ENCODE measurements around the gene HDC.

DNA sequence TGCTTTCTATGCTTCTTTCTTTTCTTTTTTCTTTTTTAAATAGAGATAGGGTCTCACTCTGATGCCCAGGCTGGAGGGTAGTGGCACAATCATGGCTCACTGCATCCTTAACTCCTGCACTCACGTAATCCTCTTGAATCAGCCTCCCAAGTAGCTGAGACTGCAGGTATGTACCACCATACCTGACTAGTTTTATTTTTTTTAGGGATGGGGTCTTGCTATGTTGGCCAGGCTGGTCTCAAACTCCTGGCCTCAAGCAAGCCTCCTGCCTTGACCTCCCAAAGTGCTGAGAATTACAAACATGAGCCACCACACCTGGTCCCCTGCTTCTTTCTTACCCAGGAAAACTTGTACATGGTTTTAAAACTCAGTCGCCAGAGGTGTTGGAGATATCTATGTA lies 24.2 kb upstream of the HDC start:
- TF ChIP-seq, protein P1, sequence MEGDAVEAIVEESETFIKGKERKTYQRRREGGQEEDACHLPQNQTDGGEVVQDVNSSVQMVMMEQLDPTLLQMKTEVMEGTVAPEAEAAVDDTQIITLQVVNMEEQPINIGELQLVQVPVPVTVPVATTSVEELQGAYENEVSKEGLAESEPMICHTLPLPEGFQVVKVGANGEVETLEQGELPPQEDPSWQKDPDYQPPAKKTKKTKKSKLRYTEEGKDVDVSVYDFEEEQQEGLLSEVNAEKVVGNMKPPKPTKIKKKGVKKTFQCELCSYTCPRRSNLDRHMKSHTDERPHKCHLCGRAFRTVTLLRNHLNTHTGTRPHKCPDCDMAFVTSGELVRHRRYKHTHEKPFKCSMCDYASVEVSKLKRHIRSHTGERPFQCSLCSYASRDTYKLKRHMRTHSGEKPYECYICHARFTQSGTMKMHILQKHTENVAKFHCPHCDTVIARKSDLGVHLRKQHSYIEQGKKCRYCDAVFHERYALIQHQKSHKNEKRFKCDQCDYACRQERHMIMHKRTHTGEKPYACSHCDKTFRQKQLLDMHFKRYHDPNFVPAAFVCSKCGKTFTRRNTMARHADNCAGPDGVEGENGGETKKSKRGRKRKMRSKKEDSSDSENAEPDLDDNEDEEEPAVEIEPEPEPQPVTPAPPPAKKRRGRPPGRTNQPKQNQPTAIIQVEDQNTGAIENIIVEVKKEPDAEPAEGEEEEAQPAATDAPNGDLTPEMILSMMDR (IDR thresholded peaks at IDR 0.05), result no peak
- TF ChIP-seq POLR2A (IDR thresholded peaks at IDR 0.05), result no peak

All from heart left ventricle (tissue), 13 donors.